ENCODE measurements around the gene SPTLC3.

- no peak for TF ChIP-seq CTCF (IDR thresholded peaks at IDR 0.05)
- no peak for TF ChIP-seq EP300 (IDR thresholded peaks at IDR 0.05)
- no peak for TF ChIP-seq POLR2A (IDR thresholded peaks at IDR 0.05)
- TF ChIP-seq POLR2AphosphoS5 (IDR thresholded peaks at IDR 0.05), result no peak
These were observed 190.5 kb downstream of the SPTLC3 start for GRCh38 chr20:13199279-13199678.

Data from sigmoid colon (tissue), 4 donors.